GM21717 (cell line): ENCODE measurements around the gene PDX1.

Experiments
- ATAC-seq: cut with Tn5 transposase; IDR thresholded peaks from one replicate; pipeline ENCODE4 v1.9.1; 2021; ENCODE audit warnings: mild to moderate bottlenecking, moderate library complexity; ENCODE audit not compliant: unreplicated experiment

The PDX1 gene

GRCh38 chr13:27969082-27969865 lies 49.5 kb downstream of the PDX1 start, which contains the start of gene CDX2:
TSS of gene CDX2 (minus strand) at chr13:27969315. CDS start at chr13:27969006, 309 bp downstream.
- no peak for ATAC-seq

- ATAC-seq, result no peak
These were observed 50.0 kb downstream of the PDX1 start for GRCh38 chr13:27969866-27970229.

- no peak for ATAC-seq
These were observed 50.8 kb downstream of the PDX1 start for GRCh38 chr13:27970382-27971235.

GRCh38 chr13:27971236-27971645 lies 51.4 kb downstream of the PDX1 start:
- ATAC-seq, result no peak

- ATAC-seq, result no peak
These were observed 52.1 kb downstream of the PDX1 start for GRCh38 chr13:27971776-27972477.

- ATAC-seq, result no peak
These were observed 52.6 kb downstream of the PDX1 start for GRCh38 chr13:27972478-27972820.

GRCh38 chr13:27973291-27973690 lies 53.5 kb downstream of the PDX1 start:
- ATAC-seq, result no peak

- ATAC-seq, result no peak
These were observed 54.3 kb downstream of the PDX1 start for GRCh38 chr13:27973961-27974662.
